ENCODE data around the gene CASTOR1.

The CASTOR1 gene

GRCh38 chr22:30243661-30244060, 45.6 kb downstream of the CASTOR1 start:
- H3K4me3 ChIP-seq (ENCODE audit: low read depth, low read length), result no peak overlapping the region
- in situ Hi-C loops (cut with HindIII; ENCODE audit: low sequenced_read_pairs), result no loop called here
- TF ChIP-seq CTCF (IDR thresholded peaks at IDR 0.05; ENCODE audit: low read depth, low read length), result no peak
- DNase-seq (ENCODE audit: low read depth, low spot score), result no peak

- no peak for DNase-seq (ENCODE audit: low read depth, low spot score)
- in situ Hi-C loops (cut with HindIII; ENCODE audit: low sequenced_read_pairs), result no loop called here
- H3K4me3 ChIP-seq (ENCODE audit: low read depth, low read length), result no peak overlapping the region
- TF ChIP-seq CTCF (IDR thresholded peaks at IDR 0.05; ENCODE audit: low read depth, low read length), result no peak
Observed at GRCh38 chr22:30241576-30242371, 47.5 kb downstream of the CASTOR1 start.

GRCh38 chr22:30240541-30241417, 48.5 kb downstream of the CASTOR1 start:
- in situ Hi-C loops (cut with HindIII; ENCODE audit: low sequenced_read_pairs), result no loop called here
- no peak for DNase-seq (ENCODE audit: low read depth, low spot score)
- no peak overlapping the region for H3K4me3 ChIP-seq (ENCODE audit: low read depth, low read length)
- TF ChIP-seq CTCF (IDR thresholded peaks at IDR 0.05; ENCODE audit: low read depth, low read length), result no peak

GRCh38 chr22:30239488-30240405, 49.6 kb downstream of the CASTOR1 start:
- in situ Hi-C loops (cut with HindIII; ENCODE audit: low sequenced_read_pairs), result no loop called here
- no peak overlapping the region for H3K4me3 ChIP-seq (ENCODE audit: low read depth, low read length)
- DNase-seq (ENCODE audit: low read depth, low spot score), result no peak
- no peak for TF ChIP-seq CTCF (IDR thresholded peaks at IDR 0.05; ENCODE audit: low read depth, low read length)

GRCh38 chr22:30238661-30239487, 50.4 kb downstream of the CASTOR1 start:
- in situ Hi-C loops (cut with HindIII; ENCODE audit: low sequenced_read_pairs), result no loop called here
- DNase-seq (ENCODE audit: low read depth, low spot score), result peak; percentile 79
- no peak overlapping the region for H3K4me3 ChIP-seq (ENCODE audit: low read depth, low read length)
- TF ChIP-seq CTCF (IDR thresholded peaks at IDR 0.05; ENCODE audit: low read depth, low read length), result no peak
